HepG2 (cell line): ENCODE results near the gene TPGS1. TPM values are rescaled to one million over a fixed set of nuclear protein-coding genes. Genes with fewer than 3 reads are reported as not detected.

Source experiments
- CEBPZ ChIP-seq: IDR thresholded peaks from 2 replicates; pipeline ENCODE4 v1.6.1; 2012; ENCODE audit warnings: low read length, improper control_type of control experiment
- CENPX ChIP-seq: sonication (generic); formaldehyde crosslinking; IDR thresholded peaks from 2 replicates; pipeline ENCODE4 v1.9.0; 2021; ENCODE audit warnings: mild to moderate bottlenecking, missing genetic modification reagents, moderate library complexity
- FIP1L1 ChIP-seq: fragments of 200-400 bp; formaldehyde crosslinking; IDR thresholded peaks from 2 replicates; pipeline ENCODE4 v1.6.1; 2018; ENCODE audit warnings: low read depth, mild to moderate bottlenecking, low read length, moderate library complexity, borderline replicate concordance; ENCODE audit not compliant: insufficient read depth
- GATA4 ChIP-seq: sonication (generic); IDR thresholded peaks from 2 replicates; pipeline ENCODE4 v1.6.1; 2016; ENCODE audit warnings: antibody characterized with exemption, low read depth, borderline replicate concordance
- GPBP1L1 ChIP-seq: sonication (generic); formaldehyde crosslinking; IDR thresholded peaks from 2 replicates; pipeline ENCODE4 v1.5.0; 2020; ENCODE audit warnings: mild to moderate bottlenecking, missing genetic modification reagents
- IRF9 ChIP-seq: sonication (generic); formaldehyde crosslinking; IDR thresholded peaks from 2 replicates; pipeline ENCODE4 v1.8.0; 2022; ENCODE audit warnings: missing genetic modification reagents, mild to moderate bottlenecking, borderline replicate concordance
- KLF6 ChIP-seq: IDR thresholded peaks from 2 replicates; pipeline ENCODE4 v1.8.0; 2016; ENCODE audit warnings: missing biosample characterization, missing genetic modification reagents
- RFX5 ChIP-seq: IDR thresholded peaks from 2 replicates; pipeline ENCODE4 v1.6.1; 2011; ENCODE audit warnings: low read depth, low read length, improper control_type of control experiment
- SAFB2 ChIP-seq: sonication (generic); formaldehyde crosslinking; IDR thresholded peaks from 2 replicates; pipeline ENCODE4 v1.5.1; 2020; ENCODE audit warnings: missing genetic modification reagents, low read depth, mild to moderate bottlenecking, borderline replicate concordance
- SNAPC2 ChIP-seq: sonication (generic); formaldehyde crosslinking; IDR thresholded peaks from 2 replicates; pipeline ENCODE4 v1.8.1; 2022; ENCODE audit warnings: mild to moderate bottlenecking, missing genetic modification reagents
- ZNF235 ChIP-seq: sonication (generic); formaldehyde crosslinking; IDR thresholded peaks from 2 replicates; pipeline ENCODE4 v1.8.1; 2023; ENCODE audit warnings: mild to moderate bottlenecking, missing genetic modification reagents, borderline replicate concordance
- ZNF597 ChIP-seq: sonication (generic); formaldehyde crosslinking; IDR thresholded peaks from 2 replicates; pipeline ENCODE4 v1.5.0; 2020; ENCODE audit warnings: missing genetic modification reagents
- ZNF619 ChIP-seq: sonication (generic); formaldehyde crosslinking; IDR thresholded peaks from 2 replicates; pipeline ENCODE4 v1.4.0; 2020; ENCODE audit warnings: mild to moderate bottlenecking, missing genetic modification reagents
- ZNF770 ChIP-seq: sonication (generic); formaldehyde crosslinking; IDR thresholded peaks from 2 replicates; pipeline ENCODE4 v1.5.0; 2020; ENCODE audit warnings: mild to moderate bottlenecking, missing genetic modification reagents
- polyA plus RNA-seq, 8 experiments: library from polyadenylated mRNA; depleted of rRNA in 3 of 8; stranded (reverse) in 7 of 8; unstranded in 1 of 8; fragments of >200 nt; fragmentation: Illumina TruSeq in 4 of 8; extraction: Trizol in 4 of 8; gene quantifications; 2 replicates each; pipeline versions ENCODE4 v1.2.1 to v1.2.3, GENCODE V29; 2011 to 2016; ENCODE audit warnings: low read depth in 4 of 8, missing spikeins in 1 of 8, mixed read lengths in 1 of 8; ENCODE audit not compliant: insufficient read depth in 1 of 8
- total RNA-seq, 5 experiments: library from RNA; depleted of rRNA; stranded (reverse); fragments of >200 nt; fragmentation: Illumina TruSeq; extraction: Trizol; gene quantifications; 2 replicates each; pipeline ENCODE4 v1.2.3, GENCODE V29; 2016; ENCODE audit warnings: low read depth in 1 of 5

Gene TPGS1
- total and polyA plus RNA-seq, 2 of the 13 experiments (the other 11 are each of a cell fraction or from before 2014, with no cell fraction given) = 1.1 to 6.2 TPM

- TF ChIP-seq GATA4 (no peak), ZNF235 (CRISPR knock-in tag) (no peak), ZNF770 (no peak), FIP1L1 (no peak), KLF6 (CRISPR knock-in tag) (no peak), IRF9 (CRISPR knock-in tag) (no peak), SNAPC2 (CRISPR knock-in tag) (no peak), CEBPZ (no peak), SAFB2 (CRISPR knock-in tag) (no peak), CENPX (no peak), GPBP1L1 (no peak), ZNF619 (CRISPR knock-in tag) (no peak), RFX5 (no peak), ZNF597 (CRISPR knock-in tag) (no peak)
Measured at GRCh38 chr19:497869-498510, 9.3 kb upstream of the TPGS1 start (continued).
